Vagina (tissue), 2 donors: ENCODE results near the gene MLF2.

Experiments used
- POLR2A ChIP-seq, 2 donors: fragments of 450-650 bp; IDR thresholded peaks; one replicate each; pipeline ENCODE4 v1.6.1; 2017; ENCODE audit warnings: antibody characterized with exemption in 2 of 2, mild to moderate bottlenecking in 2 of 2, moderate library complexity in 2 of 2
- TF ChIP-seq, protein P1 (sequence below), 3 experiments: fragments of 450-650 bp in 2 of 3; fragments of 200-600 bp in 1 of 3; sonication (generic) in 1 of 3; IDR thresholded peaks; one replicate each; pipeline ENCODE4 v1.5.1; 2017 to 2019; ENCODE audit warnings: antibody characterized with exemption in 3 of 3, mild to moderate bottlenecking in 2 of 3, moderate library complexity in 2 of 3

DNA sequence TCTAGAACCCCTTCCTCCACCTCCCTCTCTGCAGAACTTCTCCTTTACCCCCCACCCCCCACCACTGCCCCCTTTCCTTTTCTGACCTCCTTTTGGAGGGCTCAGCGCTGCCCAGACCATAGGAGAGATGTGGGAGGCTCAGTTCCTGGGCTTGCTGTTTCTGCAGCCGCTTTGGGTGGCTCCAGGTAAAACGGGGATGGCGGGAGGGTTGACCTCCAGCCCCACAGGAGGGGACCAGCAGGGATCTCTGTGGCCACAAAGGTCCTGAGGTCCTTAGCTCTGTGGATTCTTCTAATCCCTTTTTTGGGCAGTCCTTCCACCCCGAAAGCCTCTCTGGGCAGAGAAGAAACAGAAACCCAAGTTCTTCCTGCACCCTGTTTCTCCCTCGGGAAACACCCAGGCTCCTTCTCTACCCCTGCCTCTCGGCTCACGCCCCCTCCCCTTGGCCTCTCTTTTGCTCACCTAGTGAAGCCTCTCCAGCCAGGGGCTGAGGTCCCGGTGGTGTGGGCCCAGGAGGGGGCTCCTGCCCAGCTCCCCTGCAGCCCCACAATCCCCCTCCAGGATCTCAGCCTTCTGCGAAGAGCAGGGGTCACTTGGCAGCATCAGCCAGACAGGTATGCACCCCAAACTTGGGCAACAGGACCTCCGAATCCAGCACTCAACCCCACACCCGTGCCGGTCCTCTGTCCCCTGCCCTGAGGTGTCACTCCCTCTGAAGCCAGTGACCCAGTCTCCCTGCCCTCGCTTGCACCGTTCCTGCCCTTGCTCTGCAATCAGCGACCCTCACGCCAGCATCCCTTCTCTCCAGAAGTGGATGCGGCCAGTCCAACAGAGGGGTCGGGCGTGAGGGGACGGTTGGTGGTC is 20.0 kb upstream of the MLF2 start:
- TF ChIP-seq, protein P1, sequence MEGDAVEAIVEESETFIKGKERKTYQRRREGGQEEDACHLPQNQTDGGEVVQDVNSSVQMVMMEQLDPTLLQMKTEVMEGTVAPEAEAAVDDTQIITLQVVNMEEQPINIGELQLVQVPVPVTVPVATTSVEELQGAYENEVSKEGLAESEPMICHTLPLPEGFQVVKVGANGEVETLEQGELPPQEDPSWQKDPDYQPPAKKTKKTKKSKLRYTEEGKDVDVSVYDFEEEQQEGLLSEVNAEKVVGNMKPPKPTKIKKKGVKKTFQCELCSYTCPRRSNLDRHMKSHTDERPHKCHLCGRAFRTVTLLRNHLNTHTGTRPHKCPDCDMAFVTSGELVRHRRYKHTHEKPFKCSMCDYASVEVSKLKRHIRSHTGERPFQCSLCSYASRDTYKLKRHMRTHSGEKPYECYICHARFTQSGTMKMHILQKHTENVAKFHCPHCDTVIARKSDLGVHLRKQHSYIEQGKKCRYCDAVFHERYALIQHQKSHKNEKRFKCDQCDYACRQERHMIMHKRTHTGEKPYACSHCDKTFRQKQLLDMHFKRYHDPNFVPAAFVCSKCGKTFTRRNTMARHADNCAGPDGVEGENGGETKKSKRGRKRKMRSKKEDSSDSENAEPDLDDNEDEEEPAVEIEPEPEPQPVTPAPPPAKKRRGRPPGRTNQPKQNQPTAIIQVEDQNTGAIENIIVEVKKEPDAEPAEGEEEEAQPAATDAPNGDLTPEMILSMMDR (IDR thresholded peaks at IDR 0.05): no peak
- no peak for TF ChIP-seq POLR2A (IDR thresholded peaks at IDR 0.05)
